AG09309 (cell line): Measurements from ENCODE around the gene GOSR1.
A peak's percentile ranks its signal among the peaks of the same experiment; 100 is the strongest.

ENCODE experiments used
- DNase-seq: peaks from one replicate; pipeline ENCODE4 v3.0.0-alpha.2; 2010; ENCODE audit warnings: low read depth
- H3K4me3 ChIP-seq: 2 replicates; pipeline ENCODE4 v1.5.1; 2011; ENCODE audit warnings: mild to moderate bottlenecking, low read depth, low read length, moderate library complexity; ENCODE audit not compliant: control insufficient read depth
- TF ChIP-seq, protein P1 (sequence below): IDR thresholded peaks from 2 replicates; pipeline ENCODE4 v1.5.1; 2011; ENCODE audit warnings: mild to moderate bottlenecking, low read depth, low read length, inconsistent platforms; ENCODE audit not compliant: insufficient read depth, control insufficient read depth; ENCODE audit errors: missing control alignments

The GOSR1 gene

DNA sequence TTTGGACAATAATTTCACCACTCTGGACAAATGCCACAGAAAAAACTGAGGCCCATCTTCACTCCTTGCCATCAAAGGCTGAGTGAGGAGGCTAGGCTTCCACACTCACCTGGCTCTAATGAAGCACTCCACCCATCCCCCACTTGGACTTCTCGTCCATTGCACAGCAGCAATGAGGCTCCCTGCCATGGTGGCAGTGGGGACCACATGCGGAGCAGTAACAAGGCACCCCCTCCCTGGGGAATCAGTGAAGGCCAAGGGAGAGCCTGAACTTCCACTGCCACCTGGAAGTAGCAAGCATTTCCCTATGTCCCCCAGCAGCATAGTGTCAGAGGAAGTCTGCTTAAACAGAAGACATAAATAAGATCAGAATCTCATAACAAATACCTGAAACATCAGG lies 2.0 kb upstream of the GOSR1 start:
- no peak for DNase-seq
- TF ChIP-seq, protein P1, sequence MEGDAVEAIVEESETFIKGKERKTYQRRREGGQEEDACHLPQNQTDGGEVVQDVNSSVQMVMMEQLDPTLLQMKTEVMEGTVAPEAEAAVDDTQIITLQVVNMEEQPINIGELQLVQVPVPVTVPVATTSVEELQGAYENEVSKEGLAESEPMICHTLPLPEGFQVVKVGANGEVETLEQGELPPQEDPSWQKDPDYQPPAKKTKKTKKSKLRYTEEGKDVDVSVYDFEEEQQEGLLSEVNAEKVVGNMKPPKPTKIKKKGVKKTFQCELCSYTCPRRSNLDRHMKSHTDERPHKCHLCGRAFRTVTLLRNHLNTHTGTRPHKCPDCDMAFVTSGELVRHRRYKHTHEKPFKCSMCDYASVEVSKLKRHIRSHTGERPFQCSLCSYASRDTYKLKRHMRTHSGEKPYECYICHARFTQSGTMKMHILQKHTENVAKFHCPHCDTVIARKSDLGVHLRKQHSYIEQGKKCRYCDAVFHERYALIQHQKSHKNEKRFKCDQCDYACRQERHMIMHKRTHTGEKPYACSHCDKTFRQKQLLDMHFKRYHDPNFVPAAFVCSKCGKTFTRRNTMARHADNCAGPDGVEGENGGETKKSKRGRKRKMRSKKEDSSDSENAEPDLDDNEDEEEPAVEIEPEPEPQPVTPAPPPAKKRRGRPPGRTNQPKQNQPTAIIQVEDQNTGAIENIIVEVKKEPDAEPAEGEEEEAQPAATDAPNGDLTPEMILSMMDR = no peak

DNA sequence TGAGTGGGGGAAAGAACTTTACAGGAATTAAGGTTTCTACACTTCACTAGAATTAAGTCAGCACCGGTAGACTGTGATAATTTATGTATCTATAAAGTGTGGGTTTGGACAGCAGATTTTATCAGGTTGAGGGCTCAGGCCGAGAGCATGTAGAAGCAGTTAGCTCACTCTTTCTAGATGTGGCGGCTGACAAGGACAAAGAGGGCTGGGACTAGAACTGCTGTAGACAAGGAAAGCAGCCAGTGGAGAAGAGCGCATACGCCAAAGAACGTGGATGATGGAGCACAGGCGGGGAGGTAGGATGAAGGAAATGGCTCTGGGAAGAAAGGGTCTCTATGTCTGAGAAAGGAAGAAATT lies 504 bp upstream of the GOSR1 start:
- DNase-seq = no peak

More for the DNA sequence above, 2.0 kb upstream of the GOSR1 start:
- no peak overlapping the region for H3K4me3 ChIP-seq

DNA sequence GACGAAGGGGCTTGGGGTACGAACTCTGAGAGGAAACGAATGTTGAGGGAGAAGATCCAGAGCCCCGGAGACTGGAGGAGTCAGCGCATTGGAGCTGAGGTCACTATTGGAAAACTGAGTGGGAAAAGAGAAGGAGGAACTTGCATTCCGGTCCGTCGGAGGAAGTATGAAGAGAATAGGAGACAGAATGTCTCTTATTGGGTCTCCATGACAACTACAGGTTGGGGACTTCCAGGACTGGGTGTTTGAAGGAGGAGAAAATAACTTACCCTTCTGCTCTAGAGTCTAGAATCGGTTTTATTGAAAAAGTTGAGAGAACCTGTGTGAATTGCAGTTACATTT lies 537 bp downstream of the GOSR1 start:
- H3K4me3 ChIP-seq = peak overlapping the region; percentile 98
- DNase-seq = no peak
- TF ChIP-seq, protein P1 = no peak

More for the DNA sequence above, 504 bp upstream of the GOSR1 start:
- peak overlapping the region; percentile 98 for H3K4me3 ChIP-seq
- TF ChIP-seq, protein P1 = no peak

DNA sequence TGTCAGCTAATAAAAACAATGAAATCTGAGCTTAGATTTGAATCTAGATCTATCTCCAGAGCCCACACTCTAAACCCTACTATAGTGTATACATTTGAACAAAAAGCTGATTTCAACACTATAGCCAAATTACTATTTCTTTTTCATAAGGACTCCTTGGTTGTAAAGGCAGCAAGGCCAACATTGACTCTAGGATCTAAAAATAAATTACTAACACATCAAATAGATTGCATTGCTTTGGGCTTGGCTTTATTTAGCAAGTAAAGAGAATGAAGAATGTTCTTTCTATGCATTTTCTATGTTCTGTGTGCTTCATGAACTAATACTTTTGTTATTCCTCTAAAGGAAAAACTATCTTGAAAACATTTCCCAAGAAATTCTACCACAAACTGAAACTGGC lies 5.3 kb downstream of the GOSR1 start:
- TF ChIP-seq, protein P1 = no peak
- DNase-seq = no peak
- no peak overlapping the region for H3K4me3 ChIP-seq

DNA sequence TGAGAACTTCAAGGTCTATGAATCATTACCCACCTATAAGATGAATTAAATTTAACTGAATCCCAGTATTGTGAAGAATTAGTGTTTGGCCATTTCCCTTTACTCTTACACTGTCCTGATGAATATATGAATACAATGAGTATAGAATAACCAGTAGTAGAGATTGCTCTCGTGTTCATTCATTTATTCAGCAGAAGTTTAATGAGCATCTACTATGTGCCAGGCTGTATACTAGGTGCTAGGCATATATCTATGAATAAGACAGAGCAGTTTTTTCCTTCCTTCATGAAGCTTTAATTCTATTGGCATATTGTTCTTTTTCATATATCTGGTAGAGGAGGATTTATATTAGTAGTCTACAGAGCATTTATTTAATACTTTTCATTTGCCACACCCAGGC lies 6.0 kb downstream of the GOSR1 start:
- H3K4me3 ChIP-seq = no peak overlapping the region
- TF ChIP-seq, protein P1 = no peak
- DNase-seq = no peak

DNA sequence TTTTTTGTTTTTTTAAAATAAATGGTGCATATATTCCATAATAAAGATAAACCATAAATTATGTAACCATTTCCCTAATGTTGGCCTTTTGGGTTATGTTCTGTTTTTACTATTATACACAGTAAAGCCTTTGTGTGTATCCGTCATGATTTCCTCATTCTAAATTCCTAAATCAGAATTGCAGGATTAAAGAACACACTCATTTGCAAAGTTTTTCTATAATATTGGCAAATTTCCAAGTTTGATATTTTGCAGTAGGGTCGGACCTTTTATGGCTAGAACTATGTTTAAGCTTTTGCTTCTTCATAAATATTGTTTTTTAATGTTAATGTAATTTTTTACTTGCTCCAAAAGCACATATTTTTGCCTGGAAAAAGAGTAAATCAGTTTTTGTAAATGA lies 16.6 kb downstream of the GOSR1 start:
- no peak for DNase-seq
- TF ChIP-seq, protein P1 = no peak
- H3K4me3 ChIP-seq = no peak overlapping the region

DNA sequence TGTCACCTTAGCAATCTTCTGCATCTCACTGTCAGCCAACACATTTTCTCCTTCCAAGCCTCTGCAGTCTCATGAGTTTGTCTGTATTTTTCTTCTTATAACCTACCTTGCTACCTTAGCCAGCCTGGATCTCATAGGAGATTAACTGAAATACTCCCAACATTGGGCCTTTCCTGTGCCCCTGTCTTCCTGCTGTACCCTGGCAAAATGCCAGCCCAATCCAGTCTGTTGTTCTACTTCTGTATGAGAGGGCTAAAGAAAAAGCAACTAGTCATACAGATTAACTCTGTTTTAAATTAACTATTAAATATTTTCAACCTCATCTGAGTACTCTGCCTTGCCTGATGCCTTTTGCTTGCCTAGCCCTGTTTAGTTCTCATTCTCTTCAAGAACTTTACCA lies 18.4 kb downstream of the GOSR1 start:
- no peak overlapping the region for H3K4me3 ChIP-seq
- DNase-seq = no peak
- TF ChIP-seq, protein P1 = no peak
